HEK293 (cell line): Measurements from ENCODE around the gene HDAC1.

Experiments
- GLIS2 ChIP-seq: fragments of 450-650 bp; formaldehyde crosslinking; IDR thresholded peaks from 2 replicates; pipeline ENCODE4 v1.5.1; 2016; ENCODE audit warnings: missing biosample characterization, missing genetic modification characterization
- KLF10 ChIP-seq: fragments of 450-650 bp; IDR thresholded peaks from 2 replicates; pipeline ENCODE4 v1.5.1; 2018; ENCODE audit warnings: missing biosample characterization, mild to moderate bottlenecking, missing genetic modification characterization
- KLF7 ChIP-seq: fragments of 450-650 bp; formaldehyde crosslinking; IDR thresholded peaks from 2 replicates; pipeline ENCODE4 v1.5.1; 2016; ENCODE audit warnings: missing biosample characterization, missing genetic modification characterization, borderline replicate concordance
- REPIN1 ChIP-seq: fragments of 450-650 bp; formaldehyde crosslinking; IDR thresholded peaks from 2 replicates; pipeline ENCODE4 v1.5.1; 2017; ENCODE audit warnings: missing biosample characterization, missing genetic modification characterization, low read depth
- SETDB1 ChIP-seq: IDR thresholded peaks from one replicate; pipeline ENCODE4 v1.6.1; 2017; ENCODE audit warnings: mild to moderate bottlenecking, low read length, moderate library complexity, mixed read lengths; ENCODE audit not compliant: insufficient read length
- SP2 ChIP-seq: fragments of 450-650 bp; formaldehyde crosslinking; IDR thresholded peaks from 2 replicates; pipeline ENCODE4 v1.5.1; 2016; ENCODE audit warnings: missing biosample characterization, missing genetic modification characterization
- SP7 ChIP-seq: fragments of 450-650 bp; formaldehyde crosslinking; IDR thresholded peaks from 2 replicates; pipeline ENCODE4 v1.5.1; 2016; ENCODE audit warnings: missing biosample characterization, missing genetic modification characterization
- TCF7L2 ChIP-seq: IDR thresholded peaks from 2 replicates; pipeline ENCODE4 v1.6.1; 2011; ENCODE audit warnings: low read depth, mild to moderate bottlenecking, inconsistent platforms, low read length, moderate library complexity, borderline replicate concordance
- YY1 ChIP-seq: fragments of 450-650 bp; formaldehyde crosslinking; IDR thresholded peaks from 2 replicates; pipeline ENCODE4 v1.5.1; 2018; ENCODE audit warnings: missing biosample characterization, missing genetic modification characterization
- ZFP41 ChIP-seq: fragments of 450-650 bp; formaldehyde crosslinking; IDR thresholded peaks from 2 replicates; pipeline ENCODE4 v1.5.1; 2016; ENCODE audit warnings: missing biosample characterization, missing genetic modification characterization, borderline replicate concordance
- ZNF114 ChIP-seq: fragments of 450-650 bp; formaldehyde crosslinking; IDR thresholded peaks from 2 replicates; pipeline ENCODE4 v1.5.0; 2017; ENCODE audit warnings: missing biosample characterization, missing genetic modification characterization
- ZNF169 ChIP-seq: fragments of 450-650 bp; formaldehyde crosslinking; IDR thresholded peaks from 2 replicates; pipeline ENCODE4 v1.5.1; 2016; ENCODE audit warnings: missing biosample characterization, missing genetic modification characterization
- ZNF174 ChIP-seq: fragments of 450-650 bp; formaldehyde crosslinking; IDR thresholded peaks from 2 replicates; pipeline ENCODE4 v1.5.0; 2017; ENCODE audit warnings: missing biosample characterization, mild to moderate bottlenecking, missing genetic modification characterization
- ZNF184 ChIP-seq: fragments of 450-650 bp; IDR thresholded peaks from 2 replicates; pipeline ENCODE4 v1.5.1; 2018; ENCODE audit warnings: missing biosample characterization, mild to moderate bottlenecking, missing genetic modification characterization
- ZNF19 ChIP-seq: fragments of 450-650 bp; formaldehyde crosslinking; IDR thresholded peaks from 2 replicates; pipeline ENCODE4; 2016; ENCODE audit warnings: missing biosample characterization, missing genetic modification characterization, low read depth
- ZNF2 ChIP-seq: fragments of 450-650 bp; formaldehyde crosslinking; IDR thresholded peaks from 2 replicates; pipeline ENCODE4 v1.5.1; 2016; ENCODE audit warnings: missing biosample characterization, missing genetic modification characterization
- ZNF214 ChIP-seq: fragments of 450-650 bp; formaldehyde crosslinking; IDR thresholded peaks from 2 replicates; pipeline ENCODE4 v1.5.1; 2017; ENCODE audit warnings: missing biosample characterization, mild to moderate bottlenecking, missing genetic modification characterization, borderline replicate concordance
- ZNF23 ChIP-seq: fragments of 450-650 bp; formaldehyde crosslinking; IDR thresholded peaks from 2 replicates; pipeline ENCODE4 v1.5.1; 2016; ENCODE audit warnings: missing biosample characterization, missing genetic modification characterization, borderline replicate concordance
- ZNF248 ChIP-seq: fragments of 450-650 bp; formaldehyde crosslinking; IDR thresholded peaks from 2 replicates; pipeline ENCODE4 v1.5.1; 2017; ENCODE audit warnings: missing biosample characterization, missing genetic modification characterization
- ZNF266 ChIP-seq: fragments of 450-650 bp; formaldehyde crosslinking; IDR thresholded peaks from 2 replicates; pipeline ENCODE4 v1.5.1; 2016; ENCODE audit warnings: missing biosample characterization, missing genetic modification characterization, low read depth
- ZNF571 ChIP-seq: fragments of 450-650 bp; formaldehyde crosslinking; IDR thresholded peaks from 2 replicates; pipeline ENCODE4 v1.5.0; 2017; ENCODE audit warnings: missing biosample characterization, missing genetic modification characterization
- ZNF610 ChIP-seq: fragments of 450-650 bp; formaldehyde crosslinking; IDR thresholded peaks from 2 replicates; pipeline ENCODE4 v1.5.1; 2016; ENCODE audit warnings: missing biosample characterization, missing genetic modification characterization, borderline replicate concordance
- ZNF624 ChIP-seq: fragments of 450-650 bp; formaldehyde crosslinking; IDR thresholded peaks from 2 replicates; pipeline ENCODE4 v1.5.1; 2017; ENCODE audit warnings: missing biosample characterization, missing genetic modification characterization
- ZNF776 ChIP-seq: fragments of 450-650 bp; formaldehyde crosslinking; IDR thresholded peaks from 2 replicates; pipeline ENCODE4 v1.5.0; 2017; ENCODE audit warnings: missing biosample characterization, missing genetic modification characterization, borderline replicate concordance
- ZSCAN16 ChIP-seq: fragments of 450-650 bp; formaldehyde crosslinking; IDR thresholded peaks from 2 replicates; pipeline ENCODE4 v1.5.1; 2016; ENCODE audit warnings: missing biosample characterization, missing genetic modification characterization
- ZSCAN23 ChIP-seq: fragments of 450-650 bp; formaldehyde crosslinking; IDR thresholded peaks from 2 replicates; pipeline ENCODE4 v1.5.1; 2016; ENCODE audit warnings: missing biosample characterization, missing genetic modification characterization
- TF ChIP-seq, protein P1 (sequence below): fragments of 450-650 bp; formaldehyde crosslinking; IDR thresholded peaks from 2 replicates; pipeline ENCODE4 v1.5.1; 2016; ENCODE audit warnings: missing biosample characterization, missing genetic modification characterization, borderline replicate concordance
- TF ChIP-seq, protein P2 (sequence below): fragments of 450-650 bp; formaldehyde crosslinking; IDR thresholded peaks from 2 replicates; pipeline ENCODE4 v1.5.1; 2016; ENCODE audit warnings: missing biosample characterization, missing genetic modification characterization
- TF ChIP-seq, protein P3 (sequence below): fragments of 450-650 bp; formaldehyde crosslinking; IDR thresholded peaks from 2 replicates; pipeline ENCODE4 v1.5.1; 2016; ENCODE audit warnings: missing biosample characterization, missing genetic modification characterization, borderline replicate concordance
- TF ChIP-seq, protein P4 (sequence below): fragments of 450-650 bp; formaldehyde crosslinking; IDR thresholded peaks from 2 replicates; pipeline ENCODE4 v1.5.1; 2017; ENCODE audit warnings: missing biosample characterization, missing genetic modification characterization
- TF ChIP-seq, protein P5 (sequence below): fragments of 450-650 bp; formaldehyde crosslinking; IDR thresholded peaks from 2 replicates; pipeline ENCODE4 v1.5.1; 2016; ENCODE audit warnings: missing biosample characterization, missing genetic modification characterization

HDAC1 gene

GRCh38 chr1:32291708-32292538 lies at the start of gene HDAC1 (continued):
- TF ChIP-seq, protein P1, sequence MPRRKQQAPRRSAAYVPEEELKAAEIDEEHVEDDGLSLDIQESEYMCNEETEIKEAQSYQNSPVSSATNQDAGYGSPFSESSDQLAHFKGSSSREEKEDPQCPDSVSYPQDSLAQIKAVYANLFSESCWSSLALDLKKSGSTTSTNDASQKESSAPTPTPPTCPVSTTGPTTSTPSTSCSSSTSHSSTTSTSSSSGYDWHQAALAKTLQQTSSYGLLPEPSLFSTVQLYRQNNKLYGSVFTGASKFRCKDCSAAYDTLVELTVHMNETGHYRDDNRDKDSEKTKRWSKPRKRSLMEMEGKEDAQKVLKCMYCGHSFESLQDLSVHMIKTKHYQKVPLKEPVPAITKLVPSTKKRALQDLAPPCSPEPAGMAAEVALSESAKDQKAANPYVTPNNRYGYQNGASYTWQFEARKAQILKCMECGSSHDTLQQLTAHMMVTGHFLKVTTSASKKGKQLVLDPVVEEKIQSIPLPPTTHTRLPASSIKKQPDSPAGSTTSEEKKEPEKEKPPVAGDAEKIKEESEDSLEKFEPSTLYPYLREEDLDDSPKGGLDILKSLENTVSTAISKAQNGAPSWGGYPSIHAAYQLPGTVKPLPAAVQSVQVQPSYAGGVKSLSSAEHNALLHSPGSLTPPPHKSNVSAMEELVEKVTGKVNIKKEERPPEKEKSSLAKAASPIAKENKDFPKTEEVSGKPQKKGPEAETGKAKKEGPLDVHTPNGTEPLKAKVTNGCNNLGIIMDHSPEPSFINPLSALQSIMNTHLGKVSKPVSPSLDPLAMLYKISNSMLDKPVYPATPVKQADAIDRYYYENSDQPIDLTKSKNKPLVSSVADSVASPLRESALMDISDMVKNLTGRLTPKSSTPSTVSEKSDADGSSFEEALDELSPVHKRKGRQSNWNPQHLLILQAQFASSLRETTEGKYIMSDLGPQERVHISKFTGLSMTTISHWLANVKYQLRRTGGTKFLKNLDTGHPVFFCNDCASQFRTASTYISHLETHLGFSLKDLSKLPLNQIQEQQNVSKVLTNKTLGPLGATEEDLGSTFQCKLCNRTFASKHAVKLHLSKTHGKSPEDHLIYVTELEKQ (tag by site-specific recombination), result peak; percentile 54; the same call in 1 of the 2 replicates
- TF ChIP-seq ZSCAN23 (tag by site-specific recombination) (peak; percentile 87), ZNF169 (tag by site-specific recombination) (0 out of 2 replicates have a peak, but pooled peaks have one; percentile 23), ZNF248 (tag by site-specific recombination) (no peak), ZNF610 (tag by site-specific recombination) (peak; percentile 86), ZNF184 (tag by site-specific recombination) (no peak), KLF7 (peak; percentile 75; the same call in 1 of the 2 replicates), SETDB1 (no peak), SP2 (tag by site-specific recombination) (peak; percentile 90), ZNF571 (tag by site-specific recombination) (no peak), ZNF19 (tag by site-specific recombination) (no peak), REPIN1 (tag by site-specific recombination) (peak; percentile 94; the same call in 1 of the 2 replicates), ZNF2 (tag by site-specific recombination) (peak; percentile 96), ZNF23 (tag by site-specific recombination) (no peak), ZSCAN16 (tag by site-specific recombination) (peak; percentile 80), KLF10 (tag by site-specific recombination) (peak; percentile 68; the same call in 1 of the 2 replicates), SP7 (tag by site-specific recombination) (peak; percentile 84), TCF7L2 (no peak; the same call in 1 of the 2 replicates), ZNF266 (tag by site-specific recombination) (no peak), GLIS2 (tag by site-specific recombination) (peak; percentile 99), ZNF776 (no peak), YY1 (peak; percentile 91; the same call in 1 of the 2 replicates), ZNF114 (tag by site-specific recombination) (no peak), ZFP41 (tag by site-specific recombination) (peak; percentile 89; the same call in 1 of the 2 replicates), ZNF174 (no peak), ZNF624 (no peak), ZNF214 (no peak)
- TF ChIP-seq, protein P2, sequence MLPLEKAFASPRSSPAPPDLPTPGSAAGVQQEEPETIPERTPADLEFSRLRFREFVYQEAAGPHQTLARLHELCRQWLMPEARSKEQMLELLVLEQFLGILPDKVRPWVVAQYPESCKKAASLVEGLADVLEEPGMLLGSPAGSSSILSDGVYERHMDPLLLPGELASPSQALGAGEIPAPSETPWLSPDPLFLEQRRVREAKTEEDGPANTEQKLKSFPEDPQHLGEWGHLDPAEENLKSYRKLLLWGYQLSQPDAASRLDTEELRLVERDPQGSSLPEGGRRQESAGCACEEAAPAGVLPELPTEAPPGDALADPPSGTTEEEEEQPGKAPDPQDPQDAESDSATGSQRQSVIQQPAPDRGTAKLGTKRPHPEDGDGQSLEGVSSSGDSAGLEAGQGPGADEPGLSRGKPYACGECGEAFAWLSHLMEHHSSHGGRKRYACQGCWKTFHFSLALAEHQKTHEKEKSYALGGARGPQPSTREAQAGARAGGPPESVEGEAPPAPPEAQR (tag by site-specific recombination), result 0 out of 2 replicates have a peak, but pooled peaks have one; percentile 52
- TF ChIP-seq, protein P3, sequence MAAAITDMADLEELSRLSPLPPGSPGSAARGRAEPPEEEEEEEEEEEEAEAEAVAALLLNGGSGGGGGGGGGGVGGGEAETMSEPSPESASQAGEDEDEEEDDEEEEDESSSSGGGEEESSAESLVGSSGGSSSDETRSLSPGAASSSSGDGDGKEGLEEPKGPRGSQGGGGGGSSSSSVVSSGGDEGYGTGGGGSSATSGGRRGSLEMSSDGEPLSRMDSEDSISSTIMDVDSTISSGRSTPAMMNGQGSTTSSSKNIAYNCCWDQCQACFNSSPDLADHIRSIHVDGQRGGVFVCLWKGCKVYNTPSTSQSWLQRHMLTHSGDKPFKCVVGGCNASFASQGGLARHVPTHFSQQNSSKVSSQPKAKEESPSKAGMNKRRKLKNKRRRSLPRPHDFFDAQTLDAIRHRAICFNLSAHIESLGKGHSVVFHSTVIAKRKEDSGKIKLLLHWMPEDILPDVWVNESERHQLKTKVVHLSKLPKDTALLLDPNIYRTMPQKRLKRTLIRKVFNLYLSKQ (tag by site-specific recombination), result peak; percentile 55; the same call in 1 of the 2 replicates
- TF ChIP-seq, protein P4, sequence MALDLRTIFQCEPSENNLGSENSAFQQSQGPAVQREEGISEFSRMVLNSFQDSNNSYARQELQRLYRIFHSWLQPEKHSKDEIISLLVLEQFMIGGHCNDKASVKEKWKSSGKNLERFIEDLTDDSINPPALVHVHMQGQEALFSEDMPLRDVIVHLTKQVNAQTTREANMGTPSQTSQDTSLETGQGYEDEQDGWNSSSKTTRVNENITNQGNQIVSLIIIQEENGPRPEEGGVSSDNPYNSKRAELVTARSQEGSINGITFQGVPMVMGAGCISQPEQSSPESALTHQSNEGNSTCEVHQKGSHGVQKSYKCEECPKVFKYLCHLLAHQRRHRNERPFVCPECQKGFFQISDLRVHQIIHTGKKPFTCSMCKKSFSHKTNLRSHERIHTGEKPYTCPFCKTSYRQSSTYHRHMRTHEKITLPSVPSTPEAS (tag by site-specific recombination), result peak; percentile 71
- TF ChIP-seq, protein P5, sequence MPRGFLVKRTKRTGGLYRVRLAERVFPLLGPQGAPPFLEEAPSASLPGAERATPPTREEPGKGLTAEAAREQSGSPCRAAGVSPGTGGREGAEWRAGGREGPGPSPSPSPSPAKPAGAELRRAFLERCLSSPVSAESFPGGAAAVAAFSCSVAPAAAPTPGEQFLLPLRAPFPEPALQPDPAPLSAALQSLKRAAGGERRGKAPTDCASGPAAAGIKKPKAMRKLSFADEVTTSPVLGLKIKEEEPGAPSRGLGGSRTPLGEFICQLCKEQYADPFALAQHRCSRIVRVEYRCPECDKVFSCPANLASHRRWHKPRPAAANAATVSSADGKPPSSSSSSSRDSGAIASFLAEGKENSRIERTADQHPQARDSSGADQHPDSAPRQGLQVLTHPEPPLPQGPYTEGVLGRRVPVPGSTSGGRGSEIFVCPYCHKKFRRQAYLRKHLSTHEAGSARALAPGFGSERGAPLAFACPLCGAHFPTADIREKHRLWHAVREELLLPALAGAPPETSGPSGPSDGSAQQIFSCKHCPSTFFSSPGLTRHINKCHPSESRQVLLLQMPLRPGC (tag by site-specific recombination), result peak; percentile 67; the same call in 1 of the 2 replicates
